ENCODE measurements around the gene PUSL1. TPM values are rescaled to one million over a fixed set of nuclear protein-coding genes. Genes with fewer than 3 reads are reported as not detected.
A peak's percentile ranks its signal among the peaks of the same experiment; 100 is the strongest.

The PUSL1 gene
- total and polyA plus RNA-seq, 2 of the 13 experiments (the other 11 are each of a cell fraction or from before 2014, with no cell fraction given) = 8.3 to 22.2 TPM

- TF ChIP-seq ZNF18 (CRISPR knock-in tag; IDR thresholded peaks at IDR 0.05; ENCODE audit: insufficient replicate concordance) (no peak), ZNF543 (CRISPR knock-in tag; IDR thresholded peaks at IDR 0.05) (no peak), PHF21A (CRISPR knock-in tag; IDR thresholded peaks at IDR 0.05) (no peak), SRY (CRISPR knock-in tag; IDR thresholded peaks at IDR 0.05) (no peak), PATZ1 (CRISPR knock-in tag; IDR thresholded peaks at IDR 0.05) (0 out of 2 replicates have a peak, but pooled peaks have one; percentile 16), AGO1 (IDR thresholded peaks at IDR 0.05; ENCODE audit: low read depth, low read length, poor library complexity, severe bottlenecking) (peak; percentile 96), CHD4 (IDR thresholded peaks at IDR 0.05; ENCODE audit: borderline replicate concordance, low read length) (no peak), CC2D1A (CRISPR knock-in tag; IDR thresholded peaks at IDR 0.05) (no peak), RNF219 (CRISPR knock-in tag; IDR thresholded peaks at IDR 0.05) (no peak), SYNCRIP (IDR thresholded peaks at IDR 0.05; ENCODE audit: insufficient read depth, low read depth, low read length) (no peak), ZNF30 (CRISPR knock-in tag; IDR thresholded peaks at IDR 0.05) (no peak), PAF1 (CRISPR knock-in tag; IDR thresholded peaks at IDR 0.05) (no peak), ZNF644 (CRISPR knock-in tag; IDR thresholded peaks at IDR 0.05; ENCODE audit: low read depth) (no peak)
These were observed 45.2 kb downstream of the PUSL1 start (continued) for GRCh38 chr1:1353389-1354151.

Measured in HepG2 (cell line).